ENCODE measurements around the gene TRIM65. TPM values are rescaled to one million over a fixed set of nuclear protein-coding genes. Genes with fewer than 3 reads are reported as not detected.
A peak's percentile ranks its signal among the peaks of the same experiment; 100 is the strongest.

TRIM65 gene
- total and polyA plus RNA-seq, 7 donors: 9.0 to 14.8 (median 9.3) TPM

DNA sequence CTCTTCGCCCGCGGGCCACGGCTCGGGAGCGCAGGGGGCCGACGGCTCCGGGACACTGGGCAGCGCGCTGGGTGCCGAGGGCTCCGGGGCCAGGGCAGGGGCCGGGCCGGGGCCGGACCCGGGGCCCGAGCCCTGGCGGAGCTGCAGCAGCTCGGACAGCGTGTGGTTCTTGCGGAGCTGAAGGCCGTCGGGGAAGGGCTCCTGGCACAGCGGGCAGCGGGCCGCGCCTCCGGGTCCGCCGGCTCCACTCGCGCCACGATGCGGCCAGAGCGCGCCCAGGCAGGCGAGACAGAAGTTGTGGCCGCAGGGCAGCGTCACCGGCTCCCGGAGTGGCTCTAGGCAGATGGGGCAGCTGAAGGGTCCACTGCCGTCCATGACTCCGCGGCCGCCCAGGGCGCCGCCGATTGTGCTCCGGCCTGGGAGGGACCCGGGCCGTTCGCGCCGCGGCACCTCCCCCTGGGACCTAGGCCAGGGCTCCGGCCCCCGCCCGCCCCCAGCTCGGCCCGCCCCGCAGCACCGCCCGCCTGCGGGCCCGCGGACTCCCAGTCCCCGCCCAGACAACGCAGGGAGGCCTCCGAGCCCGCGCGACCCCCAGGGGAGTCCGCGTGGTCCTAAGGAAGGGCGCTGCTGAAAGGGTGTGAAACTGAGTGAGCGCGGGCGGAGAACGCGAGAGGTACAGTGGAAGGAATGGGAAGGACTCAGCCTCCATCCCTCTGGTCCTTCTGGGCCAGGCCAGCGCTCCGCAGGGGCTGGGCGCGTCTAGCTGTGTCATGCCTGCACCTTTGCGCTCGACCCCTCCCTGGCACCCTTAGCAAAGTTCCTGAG lies 18.4 kb downstream of the TRIM65 start, which contains the start of gene TRIM47:
Gene TRIM47, minus strand, starts transcription at position 408 of the 825 bp plus-strand sequence. Its CDS starts 33 bp downstream, at position 375.
- peaks cover 0 to 20% of the 10 kb centered on the region in 2 donors for H3K36me3 ChIP-seq (ENCODE audit: insufficient read depth in 1 of 2, low read depth in 1 of 2)
- ATAC-seq (peak; percentile 11 to 34 (median 31)), DNase-seq (peak; percentile 77 to 83)
- WGBS, 3 donors: 2 to 3% (median 2%) methylated on average over 61 to 87 of the region's 87 CpGs
- intact Hi-C loops (cut with DNase I): no loop called here
- TF ChIP-seq, protein P1, sequence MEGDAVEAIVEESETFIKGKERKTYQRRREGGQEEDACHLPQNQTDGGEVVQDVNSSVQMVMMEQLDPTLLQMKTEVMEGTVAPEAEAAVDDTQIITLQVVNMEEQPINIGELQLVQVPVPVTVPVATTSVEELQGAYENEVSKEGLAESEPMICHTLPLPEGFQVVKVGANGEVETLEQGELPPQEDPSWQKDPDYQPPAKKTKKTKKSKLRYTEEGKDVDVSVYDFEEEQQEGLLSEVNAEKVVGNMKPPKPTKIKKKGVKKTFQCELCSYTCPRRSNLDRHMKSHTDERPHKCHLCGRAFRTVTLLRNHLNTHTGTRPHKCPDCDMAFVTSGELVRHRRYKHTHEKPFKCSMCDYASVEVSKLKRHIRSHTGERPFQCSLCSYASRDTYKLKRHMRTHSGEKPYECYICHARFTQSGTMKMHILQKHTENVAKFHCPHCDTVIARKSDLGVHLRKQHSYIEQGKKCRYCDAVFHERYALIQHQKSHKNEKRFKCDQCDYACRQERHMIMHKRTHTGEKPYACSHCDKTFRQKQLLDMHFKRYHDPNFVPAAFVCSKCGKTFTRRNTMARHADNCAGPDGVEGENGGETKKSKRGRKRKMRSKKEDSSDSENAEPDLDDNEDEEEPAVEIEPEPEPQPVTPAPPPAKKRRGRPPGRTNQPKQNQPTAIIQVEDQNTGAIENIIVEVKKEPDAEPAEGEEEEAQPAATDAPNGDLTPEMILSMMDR (IDR thresholded peaks at IDR 0.05): no peak
- no peaks in the 10 kb centered on the region for H3K27me3 ChIP-seq (ENCODE audit: insufficient read depth in 3 of 3, low read length in 2 of 3)
- peaks cover 28% of the 10 kb centered on the region for H3K4me1 ChIP-seq
- H3K4me3 ChIP-seq: peak within 1 kb of the TSS; percentile 77
- H3K27ac ChIP-seq: peak within 1 kb of the TSS; percentile 90
- H3K9me3 ChIP-seq: no peaks in the 10 kb centered on the region

DNA sequence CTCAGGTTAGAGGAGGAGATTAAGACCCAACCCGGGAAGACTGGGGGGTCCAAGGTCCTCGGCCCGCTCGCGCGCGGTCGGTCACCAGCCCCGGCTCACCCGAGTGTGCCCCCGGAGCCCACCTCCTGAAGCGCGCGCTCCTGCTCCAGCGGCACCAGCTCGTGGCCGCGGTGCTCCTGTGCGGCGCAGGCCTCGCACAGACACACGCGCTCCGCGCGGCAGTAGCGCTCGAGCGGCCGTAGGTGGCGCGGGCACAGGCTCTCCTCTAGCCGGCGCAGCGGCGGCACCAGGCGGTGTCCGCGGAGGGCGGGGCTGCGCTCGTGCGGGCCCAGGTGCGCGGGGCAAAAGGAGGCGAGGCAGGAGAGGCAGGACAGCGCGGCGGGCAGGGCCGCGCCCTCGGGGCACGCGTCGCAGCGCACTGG lies 19.0 kb downstream of the TRIM65 start:
- WGBS, 3 donors: 1% methylated on average over 33 to 56 of the region's 56 CpGs
- no peaks in the 10 kb centered on the region for H3K9me3 ChIP-seq
- intact Hi-C loops (cut with DNase I): loop anchor here in 1 of 2 donors (2.0 kb wide), 1 partner anchor 23 kb away; the partner anchor contains the start of gene WBP2
- H3K4me3 ChIP-seq: peak overlapping the region; percentile 77
- no peaks in the 10 kb centered on the region for H3K27me3 ChIP-seq (ENCODE audit: insufficient read depth in 3 of 3, low read length in 2 of 3)
- ATAC-seq (peak; percentile 67 to 77 (median 72)), DNase-seq (peak; percentile 76 to 87)
- H3K27ac ChIP-seq: peak overlapping the region; percentile 90
- peaks cover 0 to 20% of the 10 kb centered on the region in 2 donors for H3K36me3 ChIP-seq (ENCODE audit: insufficient read depth in 1 of 2, low read depth in 1 of 2)
- TF ChIP-seq, protein P1 (IDR thresholded peaks at IDR 0.05): peak; percentile 40
- peaks cover 34% of the 10 kb centered on the region for H3K4me1 ChIP-seq

DNA sequence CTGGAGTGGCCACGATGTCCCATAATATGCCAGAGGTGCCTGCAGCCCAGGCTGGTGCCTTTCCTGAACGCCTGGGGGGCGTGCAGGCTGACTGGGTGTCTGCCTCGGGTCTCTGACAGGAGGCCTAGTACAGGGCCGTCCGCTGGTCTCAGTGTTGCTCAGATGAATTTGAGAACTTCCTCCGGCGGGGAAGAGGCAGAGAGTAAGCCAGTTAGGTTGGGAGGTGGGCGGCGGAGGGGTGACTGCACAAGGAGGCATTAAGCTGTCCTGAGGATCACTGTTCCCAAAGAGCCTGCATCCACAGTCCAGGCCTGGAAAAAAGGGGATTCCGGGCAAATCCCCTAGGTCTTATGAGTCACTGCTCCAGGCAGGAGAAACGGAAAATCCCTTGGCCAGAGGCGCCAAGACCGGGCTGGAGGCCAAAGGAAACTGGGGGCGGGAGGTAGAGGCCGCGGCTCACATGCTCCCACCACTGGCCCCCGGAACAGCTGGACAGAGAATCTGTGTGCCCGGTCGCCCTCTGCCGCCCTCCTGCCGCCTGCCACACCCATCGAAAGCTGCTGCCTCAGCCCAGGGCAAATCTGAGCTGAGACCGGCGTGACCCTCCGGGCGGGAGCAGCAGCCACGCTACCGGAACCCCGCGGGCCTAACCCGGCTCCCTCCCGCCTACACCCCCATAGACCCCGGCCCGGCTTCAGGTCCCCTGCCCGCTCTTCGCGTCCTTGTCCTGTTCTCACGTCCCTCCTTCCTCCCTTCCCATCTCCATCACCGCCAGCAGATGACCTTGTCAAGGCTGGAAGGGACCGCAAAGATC lies 19.6 kb downstream of the TRIM65 start:
- 3 to 5% (median 4%) methylated on average over 34 to 41 of the region's 41 CpGs for WGBS, 3 donors
- H3K27me3 ChIP-seq (ENCODE audit: insufficient read depth in 3 of 3, low read length in 2 of 3): no peaks in the 10 kb centered on the region
- TF ChIP-seq, protein P1 (IDR thresholded peaks at IDR 0.05): no peak
- intact Hi-C loops (cut with DNase I): loop anchor here in 1 of 2 donors (2.0 kb wide), 1 partner anchor 22 kb away; the partner anchor contains the start of gene WBP2
- H3K9me3 ChIP-seq: no peaks in the 10 kb centered on the region
- peak; percentile 94 to 95 for DNase-seq
- peak overlapping the region; percentile 77 for H3K4me3 ChIP-seq
- H3K27ac ChIP-seq: peak overlapping the region; percentile 90
- H3K4me1 ChIP-seq: peaks cover 40% of the 10 kb centered on the region
- ATAC-seq: peak; percentile 69 to 75 (median 72)
- H3K36me3 ChIP-seq (ENCODE audit: insufficient read depth in 1 of 2, low read depth in 1 of 2): peaks cover 0 to 20% of the 10 kb centered on the region in 2 donors

DNA sequence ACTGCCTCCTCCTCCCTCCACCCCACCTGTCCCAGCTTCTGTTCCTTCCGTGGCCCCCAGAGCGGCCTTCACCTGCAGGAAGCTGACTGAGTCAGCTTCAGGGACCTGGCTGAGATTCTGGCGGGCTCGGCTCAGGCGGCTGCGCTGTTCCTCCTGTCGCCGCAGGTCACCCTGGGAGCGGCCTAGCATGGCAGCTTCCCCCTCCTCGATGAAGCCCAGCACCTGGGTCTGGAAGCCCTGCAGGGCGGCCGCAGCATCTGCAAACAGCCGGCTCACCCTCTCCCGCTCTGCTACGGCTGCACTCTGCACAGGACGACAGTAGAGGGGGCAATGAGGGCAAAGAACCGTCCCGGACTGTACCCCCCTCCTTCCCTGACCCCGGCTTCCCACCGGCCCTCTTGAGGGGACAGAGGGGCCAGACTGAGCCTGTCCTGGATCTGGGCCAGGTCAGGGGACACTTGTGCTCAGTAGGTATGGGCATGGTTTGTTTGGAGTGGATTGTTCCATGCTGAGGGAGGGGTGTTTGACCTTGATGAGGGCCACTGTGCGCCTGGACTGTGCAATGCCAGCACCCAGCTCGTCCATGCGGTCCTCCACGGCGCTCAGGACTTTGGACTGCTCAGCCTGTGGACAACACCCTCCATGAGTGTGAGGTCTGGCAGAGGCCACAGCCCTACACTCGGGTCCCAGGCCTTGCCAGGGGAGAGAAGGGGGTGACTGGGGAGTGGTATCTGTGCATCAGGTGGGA lies 20.4 kb downstream of the TRIM65 start:
- WGBS, 3 donors: 25 to 40% (median 25%) methylated on average over 21 to 26 of the region's 26 CpGs
- peak in 1 of 2 donors; percentile 47 for DNase-seq
- Histone ChIP-seq H3K36me3 (ENCODE audit: insufficient read depth in 1 of 2, low read depth in 1 of 2) (peaks cover 0 to 20% of the 10 kb centered on the region in 2 donors), H3K27ac (peak overlapping the region; percentile 90), H3K9me3 (no peaks in the 10 kb centered on the region), H3K4me3 (peak overlapping the region; percentile 77), H3K4me1 (peaks cover 40% of the 10 kb centered on the region), H3K27me3 (ENCODE audit: insufficient read depth in 3 of 3, low read length in 2 of 3) (no peaks in the 10 kb centered on the region)
- TF ChIP-seq, protein P1 (IDR thresholded peaks at IDR 0.05): no peak
- intact Hi-C loops (cut with DNase I): loop anchor here in 1 of 2 donors (2.0 kb wide), 1 partner anchor 22 kb away; the partner anchor contains the start of gene WBP2
- peak in 3 of 4 donors; percentile 1 to 15 (median 2) for ATAC-seq
